ENCODE data around the gene TMEM258. TPM values are rescaled to one million over a fixed set of nuclear protein-coding genes. Genes with fewer than 3 reads are reported as not detected.

Gene TMEM258
- total RNA-seq, 1 donor, result 76.4 TPM

- no peak for TF ChIP-seq CTCF (IDR thresholded peaks at IDR 0.05; ENCODE audit: insufficient read depth, low read depth, low read length)
- DNase-seq (ENCODE audit: low read depth), result no peak
Measured at GRCh38 chr11:61837411-61838005, 45.1 kb upstream of the TMEM258 start.

GRCh38 chr11:61836193-61836592 is 43.8 kb upstream of the TMEM258 start:
- no peak for TF ChIP-seq CTCF (IDR thresholded peaks at IDR 0.05; ENCODE audit: insufficient read depth, low read depth, low read length)
- H3K4me3 ChIP-seq (ENCODE audit: low read depth, low read length), result no peak overlapping the region
- no peak for DNase-seq (ENCODE audit: low read depth)

More at GRCh38 chr11:61837411-61838005, 45.1 kb upstream of the TMEM258 start:
- no peak overlapping the region for H3K4me3 ChIP-seq (ENCODE audit: low read depth, low read length)

DNA sequence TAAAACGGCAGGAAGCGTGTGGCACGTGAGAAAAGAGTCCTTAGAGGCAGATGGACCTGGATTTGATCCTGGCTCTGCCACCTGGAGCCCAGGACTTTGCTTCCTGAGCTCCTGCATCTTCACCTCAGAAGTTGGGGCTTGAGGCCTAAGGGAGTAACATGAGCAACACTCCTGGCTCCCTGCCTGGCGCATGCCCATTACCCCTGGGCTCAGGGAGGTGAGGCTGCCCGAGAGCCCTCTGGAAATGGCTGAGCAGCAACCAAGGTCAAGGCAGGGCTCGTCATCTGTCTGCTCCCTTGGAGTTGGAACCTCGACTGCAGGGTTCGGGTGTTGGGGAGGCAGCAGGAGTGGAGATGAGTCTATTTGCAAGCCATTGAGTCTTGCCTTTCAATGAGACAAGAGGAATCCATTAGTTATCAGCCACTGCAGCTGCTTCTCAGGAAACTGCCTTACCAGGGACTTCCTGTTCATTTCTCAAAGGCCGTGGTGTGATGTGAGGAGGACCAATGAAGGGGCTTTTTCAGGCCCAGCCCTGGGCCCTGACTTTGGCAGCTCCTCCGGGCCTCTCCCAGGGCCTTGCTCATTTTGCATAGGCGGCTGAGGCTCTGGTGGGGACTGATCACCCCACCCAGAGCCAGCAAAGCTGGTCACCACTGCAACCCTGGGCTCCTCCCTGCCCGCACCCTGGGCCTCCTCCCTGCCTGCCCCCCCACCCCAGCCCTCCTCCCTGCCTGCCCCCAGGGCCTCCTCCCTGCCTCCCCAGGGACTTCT is 42.1 kb upstream of the TMEM258 start:
- no peak for TF ChIP-seq CTCF (IDR thresholded peaks at IDR 0.05; ENCODE audit: insufficient read depth, low read depth, low read length)
- no peak overlapping the region for H3K4me3 ChIP-seq (ENCODE audit: low read depth, low read length)
- peak; percentile 85 for DNase-seq (ENCODE audit: low read depth)

- DNase-seq (ENCODE audit: low read depth), result no peak
- TF ChIP-seq CTCF (IDR thresholded peaks at IDR 0.05; ENCODE audit: insufficient read depth, low read depth, low read length), result no peak
- no peak overlapping the region for H3K4me3 ChIP-seq (ENCODE audit: low read depth, low read length)
Measured at GRCh38 chr11:61833926-61834277, 41.5 kb upstream of the TMEM258 start.

GRCh38 chr11:61833471-61833870 is 41.1 kb upstream of the TMEM258 start:
- DNase-seq (ENCODE audit: low read depth), result no peak
- TF ChIP-seq CTCF (IDR thresholded peaks at IDR 0.05; ENCODE audit: insufficient read depth, low read depth, low read length), result no peak
- no peak overlapping the region for H3K4me3 ChIP-seq (ENCODE audit: low read depth, low read length)

DNA sequence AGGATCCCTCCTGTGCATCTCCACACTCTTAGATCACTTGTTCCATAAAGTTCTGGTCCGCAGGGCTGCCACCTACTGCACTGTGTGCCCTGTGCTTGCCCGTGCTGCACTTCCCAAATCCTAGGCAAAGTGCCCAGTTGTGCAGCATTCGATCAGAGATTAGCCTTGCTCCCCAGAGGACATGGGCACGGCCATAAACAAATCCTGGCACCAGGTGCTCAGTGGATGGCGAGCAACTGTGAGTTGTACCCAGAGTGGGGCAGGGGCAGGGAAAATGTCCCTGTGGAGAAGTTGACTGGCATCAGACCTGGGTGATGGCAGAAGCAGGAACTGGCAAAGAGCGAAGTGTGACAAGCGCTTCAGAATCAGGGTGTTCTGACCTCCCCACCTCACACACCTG is 40.4 kb upstream of the TMEM258 start:
- no peak for TF ChIP-seq CTCF (IDR thresholded peaks at IDR 0.05; ENCODE audit: insufficient read depth, low read depth, low read length)
- H3K4me3 ChIP-seq (ENCODE audit: low read depth, low read length), result no peak overlapping the region
- DNase-seq (ENCODE audit: low read depth), result no peak

Measured in fibroblast of villous mesenchyme (primary cell).